Gastrocnemius medialis (tissue), 4 donors: Measurements from ENCODE around the gene FBXW9. TPM values are rescaled to one million over a fixed set of nuclear protein-coding genes. Genes with fewer than 3 reads are reported as not detected.
"Not testable (repeated sequence)": the region's sequence is repeated elsewhere in the genome, so short reads cannot be mapped to it uniquely, and the experiment has no call there.

Experiments
- ATAC-seq, 2 donors: fragments of 150-250 bp; one replicate each; pipeline ENCODE4 v1.9.1; 2016
- DNase-seq, 2 donors: peaks; one replicate each; pipeline ENCODE4 v3.0.0-alpha.2; 2019
- H3K27ac ChIP-seq, 4 donors: fragments of 200-600 bp; sonication (generic); 1 replicate in 1 of 4; 2 replicates in 3 of 4; pipeline ENCODE4 v1.5.1; 2016 to 2018; ENCODE audit warnings: mild to moderate bottlenecking in 2 of 4, moderate library complexity in 1 of 4
- H3K27me3 ChIP-seq, 3 donors: fragments of 200-600 bp; sonication (generic) in 2 of 3; 1 replicate in 1 of 3; 2 replicates in 2 of 3; pipeline versions ENCODE4 v1.5.1 to v1.6.0; 2016 to 2019; ENCODE audit warnings: mild to moderate bottlenecking in 1 of 3, moderate library complexity in 1 of 3
- H3K36me3 ChIP-seq, 2 donors: fragments of 200-600 bp; sonication (generic) in 1 of 2; one replicate each; pipeline ENCODE4 v1.5.1; 2017 to 2018
- H3K4me1 ChIP-seq, 2 donors: fragments of 200-600 bp; sonication (generic) in 1 of 2; one replicate each; pipeline ENCODE4 v1.5.1; 2016 to 2017; ENCODE audit warnings: mild to moderate bottlenecking in 2 of 2
- H3K4me3 ChIP-seq, 4 donors: fragments of 200-600 bp; sonication (generic) in 3 of 4; 1 replicate in 1 of 4; 2 replicates in 3 of 4; pipeline ENCODE4 v1.5.1; 2016 to 2019; ENCODE audit warnings: mild to moderate bottlenecking in 2 of 4
- H3K9me3 ChIP-seq, 3 donors: fragments of 200-600 bp; sonication (generic) in 2 of 3; 1 replicate in 1 of 3; 2 replicates in 2 of 3; pipeline ENCODE4 v1.5.1; 2016 to 2019
- CTCF ChIP-seq, 5 experiments: fragments of 450-650 bp in 3 of 5; fragments of 200-600 bp in 2 of 5; sonication (generic) in 2 of 5; IDR thresholded peaks in 4 of 5; conservative IDR thresholded peaks in 1 of 5; 1 replicate in 4 of 5; 2 replicates in 1 of 5; pipeline ENCODE4 v1.5.1; 2016 to 2019; ENCODE audit warnings: antibody characterized with exemption in 5 of 5, mild to moderate bottlenecking in 3 of 5, moderate library complexity in 3 of 5
- POLR2A ChIP-seq, 2 donors: fragments of 450-650 bp; IDR thresholded peaks; one replicate each; pipeline ENCODE4 v1.6.1; 2017; ENCODE audit warnings: antibody characterized with exemption in 2 of 2, mild to moderate bottlenecking in 2 of 2, moderate library complexity in 2 of 2
- in situ Hi-C, 4 donors: fragments of 200-750 bp; cut with MboI; loops; one replicate each; pipeline versions ENCODE4 v1.15.0 to v1.8.0; 2017; ENCODE audit warnings: low sequenced_read_pairs in 4 of 4
- intact Hi-C: fragments of 100-400 bp; cut with DNase I; formaldehyde crosslinking; loops from one replicate; pipeline ENCODE4 v1.15.1; 2023; ENCODE audit warnings: low total_unique reads
- total RNA-seq, 4 donors: library from RNA; depleted of rRNA; stranded (reverse); fragments of >200 nt; gene quantifications; one replicate each; pipeline versions ENCODE4 v1.1.0 to v1.2.3, GENCODE V29; 2016

The FBXW9 gene
- total RNA-seq, 4 donors from 2014 or later = 2.5 to 5.8 (median 3.3) TPM

- in situ Hi-C loops = no loop called here
- TF ChIP-seq CTCF (IDR thresholded peaks at IDR 0.05 in 4 of 5, conservative IDR thresholded peaks at IDR 0.05 in 1 of 5) = no peak
- no peak for TF ChIP-seq POLR2A (IDR thresholded peaks at IDR 0.05)
- Histone ChIP-seq H3K4me3 (no peak overlapping the region), H3K4me1 (peaks cover 9 to 16% of the 10 kb centered on the region in 2 donors), H3K9me3 (no peaks in the 10 kb centered on the region), H3K27me3 (no peaks in the 10 kb centered on the region), H3K36me3 (peaks cover 0 to 35% of the 10 kb centered on the region in 2 donors), H3K27ac (no peak overlapping the region)
- ATAC-seq = no peak
- intact Hi-C loops = no loop called here
- DNase-seq = no peak
These were observed 1.7 kb upstream of the FBXW9 start for GRCh38 chr19:12698138-12698537.

GRCh38 chr19:12697425-12697824 lies 994 bp upstream of the FBXW9 start:
- in situ Hi-C loops, DNase-seq, H3K9me3 ChIP-seq, intact Hi-C loops, ATAC-seq, H3K27me3 ChIP-seq: not testable (repeated sequence)
- Histone ChIP-seq H3K36me3 (peaks cover 0 to 28% of the 10 kb centered on the region in 2 donors), H3K4me3 (peak overlapping the region in 2 of 4 donors; percentile 78 to 95), H3K27ac (peak overlapping the region in 1 of 4 donors; percentile 84), H3K4me1 (peaks cover 9 to 16% of the 10 kb centered on the region in 2 donors)

GRCh38 chr19:12695997-12696365 lies 450 bp downstream of the FBXW9 start:
- peaks cover 0 to 13% of the 10 kb centered on the region in 2 donors for H3K36me3 ChIP-seq
- DNase-seq (no peak), ATAC-seq (peak in 1 of 2 donors; percentile 19)
- peaks cover 9 to 16% of the 10 kb centered on the region in 2 donors for H3K4me1 ChIP-seq
- H3K4me3 ChIP-seq = peak overlapping the region; percentile 78 to 98 (median 95)
- TF ChIP-seq POLR2A (IDR thresholded peaks at IDR 0.05) (no peak), CTCF (IDR thresholded peaks at IDR 0.05 in 4 of 5, conservative IDR thresholded peaks at IDR 0.05 in 1 of 5) (no peak)
- H3K27ac ChIP-seq = peak overlapping the region; percentile 76 to 92 (median 86)
- intact Hi-C loops (no loop called here), in situ Hi-C loops (no loop called here)
- no peaks in the 10 kb centered on the region for H3K27me3 ChIP-seq
- H3K9me3 ChIP-seq = no peaks in the 10 kb centered on the region

GRCh38 chr19:12695514-12695913 lies 917 bp downstream of the FBXW9 start:
- peak overlapping the region; percentile 78 to 98 (median 95) for H3K4me3 ChIP-seq
- ATAC-seq = no peak
- DNase-seq = no peak
- intact Hi-C loops (no loop called here), in situ Hi-C loops (no loop called here)
- peaks cover 0 to 9% of the 10 kb centered on the region in 2 donors for H3K36me3 ChIP-seq
- H3K27me3 ChIP-seq = no peaks in the 10 kb centered on the region
- no peak overlapping the region for H3K27ac ChIP-seq
- no peaks in the 10 kb centered on the region for H3K9me3 ChIP-seq
- TF ChIP-seq CTCF (IDR thresholded peaks at IDR 0.05 in 4 of 5, conservative IDR thresholded peaks at IDR 0.05 in 1 of 5) = no peak
- no peak for TF ChIP-seq POLR2A (IDR thresholded peaks at IDR 0.05)
- peaks cover 9 to 16% of the 10 kb centered on the region in 2 donors for H3K4me1 ChIP-seq

- ATAC-seq = no peak
- H3K4me3 ChIP-seq = no peak overlapping the region
- H3K9me3 ChIP-seq = no peaks in the 10 kb centered on the region
- in situ Hi-C loops = no loop called here
- H3K4me1 ChIP-seq = peaks cover 9 to 16% of the 10 kb centered on the region in 2 donors
- TF ChIP-seq CTCF (IDR thresholded peaks at IDR 0.05 in 4 of 5, conservative IDR thresholded peaks at IDR 0.05 in 1 of 5) (no peak), POLR2A (IDR thresholded peaks at IDR 0.05) (no peak)
- H3K27me3 ChIP-seq = no peaks in the 10 kb centered on the region
- intact Hi-C loops = no loop called here
- peaks cover 0 to 4% of the 10 kb centered on the region in 2 donors for H3K36me3 ChIP-seq
- no peak overlapping the region for H3K27ac ChIP-seq
- DNase-seq = no peak
These were observed 1.3 kb downstream of the FBXW9 start for GRCh38 chr19:12695096-12695495.
